ENCODE results near the gene HGFAC. TPM values are rescaled to one million over a fixed set of nuclear protein-coding genes. Genes with fewer than 3 reads are reported as not detected.

The HGFAC gene
- total RNA-seq, 1 experiment from 2014 or later, result 0.37 TPM

GRCh38 chr4:3440979-3441500 is 728 bp upstream of the HGFAC start:
- Histone ChIP-seq H3K27ac (ENCODE audit: insufficient read length, low read depth, low read length) (no peak overlapping the region), H3K4me1 (ENCODE audit: insufficient read depth, low read length) (no peaks in the 10 kb centered on the region), H3K79me2 (ENCODE audit: insufficient read depth, low read length) (no peaks in the 10 kb centered on the region), H3K4me2 (ENCODE audit: insufficient read depth, insufficient read length, low read length) (no peak overlapping the region), H3T11ph (ENCODE audit: low read length) (no peak overlapping the region), H4K91ac (ENCODE audit: insufficient read length, low read depth, low read length) (no peak overlapping the region), H2BK15ac (ENCODE audit: low read depth, low read length) (no peak overlapping the region), H2BK12ac (ENCODE audit: insufficient read length, low read depth, low read length) (no peak overlapping the region), H4K8ac (replicated peaks; ENCODE audit: insufficient read length, low read depth, low read length) (no peak overlapping the region), H2AFZ (ENCODE audit: low read length) (no peak overlapping the region), H3K23ac (ENCODE audit: insufficient read length, low read depth, low read length) (no peak overlapping the region), H2BK120ac (ENCODE audit: low read depth, low read length, poor library complexity, severe bottlenecking) (no peak overlapping the region), H3K9me3 (ENCODE audit: control insufficient read depth, low read depth, low read length) (no peaks in the 10 kb centered on the region), H3K9ac (ENCODE audit: extremely low read depth, insufficient read length, low read length) (no peak overlapping the region), H3K18ac (ENCODE audit: insufficient read length, low read depth, low read length) (no peak overlapping the region), H3K4ac (ENCODE audit: low read depth, low read length) (no peak overlapping the region), H2AK5ac (ENCODE audit: insufficient read length, low read length) (no peak overlapping the region), H3K14ac (ENCODE audit: insufficient read depth, low read length) (no peak overlapping the region; the same call in 1 of the 2 replicates), H2BK5ac (ENCODE audit: insufficient read length, low read length) (no peak overlapping the region), H4K5ac (ENCODE audit: insufficient read length, low read depth, low read length) (no peak overlapping the region), H3K56ac (ENCODE audit: insufficient read length, low read depth, low read length) (no peak overlapping the region), H4K20me1 (ENCODE audit: control insufficient read depth, insufficient read depth, insufficient read length) (no peaks in the 10 kb centered on the region), H2BK20ac (ENCODE audit: low read depth, low read length, poor library complexity, severe bottlenecking) (no peak overlapping the region), H3K27me3 (ENCODE audit: insufficient read depth, low read length) (no peaks in the 10 kb centered on the region), H3K79me1 (ENCODE audit: insufficient read depth, low read depth, low read length, poor library complexity, severe bottlenecking) (no peaks in the 10 kb centered on the region), H3K23me2 (ENCODE audit: insufficient read length, low read depth, low read length, poor library complexity, severe bottlenecking) (no peaks in the 10 kb centered on the region)
- no peak for TF ChIP-seq CTCF (conservative IDR thresholded peaks at IDR 0.05)
- WGBS (ENCODE audit: extremely low coverage, insufficient read length, low lambda C conversion rate), result no CpG with 5 or more reads among the region's 15 CpGs
- no peaks in the 10 kb centered on the region for H3K36me3 Mint-ChIP-seq (ENCODE audit: insufficient read depth in 1 of 3, low read depth in 3 of 3)
- H3K9me3 Mint-ChIP-seq, result no peaks in the 10 kb centered on the region
- H3K4me1 Mint-ChIP-seq, result no peaks in the 10 kb centered on the region
- no peak overlapping the region for H3K4me3 Mint-ChIP-seq
- DNase-seq, result no peak
- no peak overlapping the region for H3K27ac Mint-ChIP-seq
- no peaks in the 10 kb centered on the region; the same call in 1 of the 2 replicates for H3K27me3 Mint-ChIP-seq (ENCODE audit: low read depth)

Measured in H9 (cell line).